Measurements from ENCODE around the gene CDK15.

- TF ChIP-seq CTCF (conservative IDR thresholded peaks at IDR 0.05) (no peak), EZH2 (IDR thresholded peaks at IDR 0.05; ENCODE audit: low read depth) (no peak)
Measured at GRCh38 chr2:201880993-201881611, 74.8 kb downstream of the CDK15 start.

Data from PC-9 (cell line).